Mesenchymal stem cell (in vitro differentiated cells and primary cell): Measurements from ENCODE around the gene FAM240A.

Experiments used
- DNase-seq: peaks from one replicate; pipeline ENCODE4 v3.0.0-alpha.2; 2013
- H2AFZ ChIP-seq: one replicate; pipeline ENCODE4 v1.6.1; 2013; ENCODE audit warnings: low read depth, mild to moderate bottlenecking, control low read depth, inconsistent platforms, low read length, moderate library complexity
- H2AK5ac ChIP-seq: 2 replicates; pipeline ENCODE4 v1.6.1; 2013; ENCODE audit warnings: low read length, moderate library complexity, mild to moderate bottlenecking, inconsistent platforms; ENCODE audit not compliant: severe bottlenecking
- H2BK120ac ChIP-seq: one replicate; pipeline ENCODE4 v1.6.1; 2013; ENCODE audit warnings: low read depth, mild to moderate bottlenecking, inconsistent platforms, low read length, moderate library complexity
- H2BK12ac ChIP-seq, 2 experiments: one replicate each; pipeline ENCODE4 v1.6.1; 2013; ENCODE audit warnings: inconsistent platforms in 2 of 2, low read length in 2 of 2, mild to moderate bottlenecking in 2 of 2, moderate library complexity in 2 of 2, control low read depth in 1 of 2
- H2BK15ac ChIP-seq: one replicate; pipeline ENCODE4 v1.6.1; 2013; ENCODE audit warnings: mild to moderate bottlenecking, low read depth, inconsistent platforms; ENCODE audit not compliant: poor library complexity, severe bottlenecking
- H2BK5ac ChIP-seq: 2 replicates; pipeline ENCODE4 v1.6.1; 2013; ENCODE audit warnings: low read depth, mild to moderate bottlenecking, low read length, control low read depth, inconsistent platforms; ENCODE audit not compliant: poor library complexity, severe bottlenecking
- H3K14ac ChIP-seq, 2 experiments: one replicate each; pipeline ENCODE4 v1.6.1; 2013; ENCODE audit warnings: inconsistent platforms in 2 of 2, low read length in 2 of 2, control low read depth in 1 of 2, mild to moderate bottlenecking in 1 of 2, moderate library complexity in 1 of 2
- H3K18ac ChIP-seq, 2 experiments: one replicate each; pipeline ENCODE4 v1.6.1; 2013; ENCODE audit warnings: inconsistent platforms in 2 of 2, low read length in 2 of 2, control low read depth in 1 of 2, low read depth in 1 of 2, mild to moderate bottlenecking in 1 of 2
- H3K23ac ChIP-seq, 2 experiments: one replicate each; pipeline ENCODE4 v1.6.1; 2013; ENCODE audit warnings: inconsistent platforms in 2 of 2, low read length in 2 of 2, mild to moderate bottlenecking in 2 of 2, moderate library complexity in 2 of 2, control low read depth in 1 of 2
- H3K27ac ChIP-seq: 2 replicates; pipeline ENCODE4 v1.5.1; 2013; ENCODE audit warnings: mild to moderate bottlenecking, moderate library complexity, low read length, control low read depth, inconsistent platforms; ENCODE audit not compliant: poor library complexity, severe bottlenecking
- H3K27me3 ChIP-seq, 2 experiments: 2 replicates each; pipeline versions ENCODE4 v1.6.1 to v1.7.0; 2013; ENCODE audit warnings: low read length in 2 of 2, mild to moderate bottlenecking in 2 of 2, moderate library complexity in 2 of 2, control low read depth in 1 of 2, inconsistent platforms in 1 of 2; ENCODE audit not compliant: control insufficient read depth in 1 of 2, insufficient read depth in 1 of 2
- H3K36me3 ChIP-seq, 2 experiments: 2 replicates each; pipeline versions ENCODE4 v1.6.1 to v1.7.0; 2013; ENCODE audit warnings: low read length in 2 of 2, control low read depth in 1 of 2, inconsistent platforms in 1 of 2, low read depth in 1 of 2, mild to moderate bottlenecking in 1 of 2; ENCODE audit not compliant: insufficient read depth in 2 of 2, control insufficient read depth in 1 of 2
- H3K4ac ChIP-seq, 2 experiments: one replicate each; pipeline ENCODE4 v1.6.1; 2013; ENCODE audit warnings: inconsistent platforms in 2 of 2, low read length in 2 of 2, mild to moderate bottlenecking in 2 of 2, moderate library complexity in 2 of 2, control low read depth in 1 of 2, low read depth in 1 of 2
- H3K4me1 ChIP-seq: 2 replicates; pipeline ENCODE4 v1.6.1; 2013; ENCODE audit warnings: low read depth, low read length, control low read depth; ENCODE audit not compliant: control insufficient read depth, insufficient read depth
- H3K4me2 ChIP-seq: 2 replicates; pipeline ENCODE4 v1.6.1; 2013; ENCODE audit warnings: low read length, mild to moderate bottlenecking, inconsistent platforms; ENCODE audit not compliant: poor library complexity, severe bottlenecking
- H3K4me3 ChIP-seq, 2 experiments: 2 replicates each; pipeline versions ENCODE4 v1.5.1 to v1.7.0; 2013; ENCODE audit warnings: low read length in 2 of 2, mild to moderate bottlenecking in 2 of 2, control low read depth in 1 of 2, low read depth in 1 of 2; ENCODE audit not compliant: insufficient read depth in 1 of 2
- H3K79me1 ChIP-seq: replicated peaks from 2 replicates; pipeline ENCODE4 v1.6.1; 2013; ENCODE audit warnings: mild to moderate bottlenecking, control low read depth, low read length, inconsistent platforms; ENCODE audit not compliant: poor library complexity, severe bottlenecking
- H3K9ac ChIP-seq: 2 replicates; pipeline ENCODE4 v1.7.0; 2013; ENCODE audit warnings: mild to moderate bottlenecking, low read length, moderate library complexity
- H3K9me3 ChIP-seq: 2 replicates; pipeline ENCODE4 v1.7.0; 2013; ENCODE audit warnings: mild to moderate bottlenecking, low read length; ENCODE audit not compliant: control insufficient read depth
- H4K8ac ChIP-seq: one replicate; pipeline ENCODE4 v1.6.1; 2013; ENCODE audit warnings: inconsistent platforms, mild to moderate bottlenecking, low read length, moderate library complexity
- H4K91ac ChIP-seq: one replicate; pipeline ENCODE4 v1.6.1; 2013; ENCODE audit warnings: mild to moderate bottlenecking, low read length, inconsistent platforms
- WGBS: methylation state at CpG from one replicate; pipeline ENCODE4 v1.1.7; 2013; ENCODE audit warnings: mixed read lengths; 5-methylcytosine and 5-hydroxymethylcytosine counted together

The FAM240A gene

DNA sequence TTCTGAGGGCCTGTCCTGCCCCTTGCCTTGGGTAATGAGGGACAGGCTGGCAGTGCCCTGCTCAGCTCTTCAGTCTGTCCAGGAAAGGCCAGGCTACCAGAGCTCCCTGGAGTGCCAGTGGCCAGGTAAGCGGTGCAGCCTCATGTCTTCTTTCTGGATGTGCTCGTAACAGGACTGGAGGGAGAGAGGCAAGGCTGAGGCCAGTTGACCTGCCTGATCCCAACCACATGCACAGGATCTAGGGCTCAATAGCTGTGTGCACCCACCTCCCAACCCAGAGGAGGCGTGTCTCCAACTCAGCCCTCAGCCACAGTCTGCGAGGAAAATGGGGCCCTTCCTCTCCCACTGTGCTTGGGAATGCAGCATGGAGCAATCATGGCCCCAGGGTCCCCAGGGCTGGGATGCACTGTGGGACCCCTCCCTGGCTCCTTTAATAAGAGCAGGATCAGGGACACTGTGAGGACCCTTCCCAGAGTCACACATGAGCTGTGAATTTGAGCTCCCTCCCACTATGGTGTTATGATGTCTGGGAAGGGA, 58.6 kb downstream of the FAM240A start:
- Histone ChIP-seq H3K18ac (no peak overlapping the region), H2BK15ac (no peak overlapping the region), H2AFZ (no peak overlapping the region), H4K91ac (no peak overlapping the region), H3K79me1 (no peaks in the 10 kb centered on the region), H3K4me3 (no peak overlapping the region), H3K27ac (no peak overlapping the region), H2BK5ac (no peak overlapping the region), H2AK5ac (no peak overlapping the region), H3K27me3 (peaks cover 10 to 26% of the 10 kb centered on the region in 2 experiments), H3K9ac (no peak overlapping the region), H3K4ac (no peak overlapping the region), H3K4me1 (peaks cover 2% of the 10 kb centered on the region), H2BK12ac (no peak overlapping the region), H3K14ac (no peak overlapping the region), H3K23ac (no peak overlapping the region), H4K8ac (no peak overlapping the region), H3K9me3 (no peaks in the 10 kb centered on the region), H3K4me2 (no peak overlapping the region), H2BK120ac (no peak overlapping the region), H3K36me3 (no peaks in the 10 kb centered on the region)
- DNase-seq = no peak
- WGBS = 96% methylated on average over 4 of the region's 4 CpGs

DNA sequence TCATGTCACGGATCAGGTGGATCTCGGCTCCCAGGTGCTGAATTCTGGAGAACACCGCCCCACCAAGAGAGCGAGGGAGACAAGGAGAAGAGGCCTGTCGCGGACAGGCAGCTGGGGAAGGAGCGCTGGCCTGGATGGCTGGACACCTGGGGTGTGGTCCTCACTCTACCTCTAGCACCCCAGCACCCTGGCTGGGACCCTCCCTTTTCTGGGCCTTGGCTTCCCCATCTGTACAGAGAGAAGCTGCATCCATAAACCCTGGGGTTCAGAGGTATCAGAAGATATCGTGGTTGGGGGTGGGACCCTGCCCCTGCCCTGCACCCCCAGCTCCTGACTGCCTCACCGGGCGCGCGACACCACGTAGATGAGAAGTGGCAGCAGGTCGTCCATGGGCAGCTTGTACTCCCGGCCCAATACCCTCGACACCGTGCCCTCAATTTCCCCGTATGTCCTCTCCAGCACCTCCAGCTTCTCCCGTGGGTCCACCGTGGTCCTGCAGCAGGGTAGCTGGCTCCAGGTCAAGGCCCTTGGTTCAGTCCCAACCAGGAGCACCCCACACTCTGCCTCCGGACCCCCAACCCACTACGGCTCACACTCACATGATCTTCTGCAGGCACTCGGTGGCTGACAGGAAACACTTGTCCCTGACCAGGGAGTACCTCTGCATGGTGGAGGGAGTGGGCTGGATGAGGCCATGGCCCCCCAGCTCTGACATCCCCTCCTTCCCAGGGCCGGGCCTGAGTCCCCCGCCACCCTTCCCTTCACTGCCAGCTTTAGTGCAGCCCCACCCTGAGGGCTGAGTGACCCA, 59.4 kb downstream of the FAM240A start:
- H2AFZ ChIP-seq = no peak overlapping the region
- no peak overlapping the region for H2BK15ac ChIP-seq
- no peak overlapping the region for H4K8ac ChIP-seq
- H2BK12ac ChIP-seq = no peak overlapping the region
- no peaks in the 10 kb centered on the region for H3K79me1 ChIP-seq
- no peak overlapping the region for H3K4me3 ChIP-seq
- peaks cover 4% of the 10 kb centered on the region for H3K4me1 ChIP-seq
- H3K36me3 ChIP-seq = no peaks in the 10 kb centered on the region
- H3K27ac ChIP-seq = no peak overlapping the region
- no peak overlapping the region for H2BK5ac ChIP-seq
- no peak overlapping the region for H3K14ac ChIP-seq
- H3K9ac ChIP-seq = no peak overlapping the region
- WGBS = 92% methylated on average over 22 of the region's 25 CpGs
- no peak overlapping the region for H3K18ac ChIP-seq
- DNase-seq = no peak
- H2AK5ac ChIP-seq = no peak overlapping the region
- no peak overlapping the region for H3K4ac ChIP-seq
- no peak overlapping the region for H3K4me2 ChIP-seq
- H4K91ac ChIP-seq = no peak overlapping the region
- no peak overlapping the region for H2BK120ac ChIP-seq
- H3K23ac ChIP-seq = no peak overlapping the region
- no peaks in the 10 kb centered on the region for H3K9me3 ChIP-seq
- H3K27me3 ChIP-seq = peaks cover 7 to 23% of the 10 kb centered on the region in 2 experiments

- no peak overlapping the region for H3K4me2 ChIP-seq
- H3K18ac ChIP-seq = no peak overlapping the region
- no peak overlapping the region for H2BK12ac ChIP-seq
- H4K8ac ChIP-seq = no peak overlapping the region
- H2BK120ac ChIP-seq = no peak overlapping the region
- H2AK5ac ChIP-seq = no peak overlapping the region
- no peaks in the 10 kb centered on the region for H3K79me1 ChIP-seq
- H3K27me3 ChIP-seq = peaks cover 11 to 23% of the 10 kb centered on the region in 2 experiments
- H3K27ac ChIP-seq = no peak overlapping the region
- H3K14ac ChIP-seq = no peak overlapping the region
- no peak overlapping the region for H3K23ac ChIP-seq
- no peaks in the 10 kb centered on the region for H3K36me3 ChIP-seq
- H3K9ac ChIP-seq = no peak overlapping the region
- H2AFZ ChIP-seq = no peak overlapping the region
- WGBS = 88% methylated on average over 6 of the region's 6 CpGs
- no peak for DNase-seq
- H4K91ac ChIP-seq = no peak overlapping the region
- H3K9me3 ChIP-seq = no peaks in the 10 kb centered on the region
- H3K4me1 ChIP-seq = peaks cover 4% of the 10 kb centered on the region
- H2BK5ac ChIP-seq = no peak overlapping the region
- no peak overlapping the region for H3K4me3 ChIP-seq
- no peak overlapping the region for H3K4ac ChIP-seq
- no peak overlapping the region for H2BK15ac ChIP-seq
Observed at GRCh38 chr3:46672349-46672695, 60.0 kb downstream of the FAM240A start.

DNA sequence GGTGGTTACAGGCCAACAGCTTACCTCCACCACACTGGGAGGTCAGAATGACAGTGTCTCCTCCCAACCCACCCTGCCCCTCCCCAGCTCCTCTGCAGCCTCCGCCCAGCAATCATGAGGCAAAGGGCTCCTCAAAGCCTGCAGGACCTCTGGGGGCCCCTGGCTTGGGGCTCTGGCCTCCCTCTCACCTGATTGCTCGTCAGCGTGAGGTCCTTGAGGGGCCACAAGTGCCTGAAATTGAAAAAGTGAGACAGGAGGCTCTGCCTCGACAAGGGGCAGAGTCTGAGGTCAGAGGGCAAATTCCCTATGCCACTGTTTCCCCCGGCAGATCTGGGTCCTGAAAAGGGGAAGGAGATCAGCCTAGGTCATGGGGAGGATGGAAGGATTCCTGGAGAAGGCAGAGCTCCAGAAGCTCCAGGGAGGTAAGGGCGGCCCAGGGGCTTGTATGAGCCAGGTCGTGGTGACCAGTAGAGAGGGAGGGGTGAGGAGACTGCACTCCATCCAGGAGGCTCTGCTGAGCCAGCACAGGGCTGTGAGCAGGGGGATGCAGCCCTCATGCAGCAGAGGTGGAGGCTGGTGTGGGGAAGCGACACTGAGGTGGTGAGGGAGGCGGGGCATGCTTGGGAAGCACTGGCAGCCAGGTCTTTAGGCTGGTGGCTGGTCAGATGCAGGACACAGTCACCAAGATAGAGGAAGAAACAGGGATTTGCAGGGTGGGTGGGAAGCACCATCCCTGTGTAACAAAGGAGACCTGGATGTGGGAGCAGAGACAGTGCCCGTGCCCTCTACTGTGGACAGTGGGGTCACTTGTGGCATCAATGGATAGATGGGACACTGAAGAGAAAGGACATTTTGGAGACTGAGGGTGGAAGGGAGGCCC, 61.1 kb downstream of the FAM240A start:
- H3K9ac ChIP-seq = no peak overlapping the region
- H3K36me3 ChIP-seq = no peaks in the 10 kb centered on the region
- H2BK12ac ChIP-seq = no peak overlapping the region
- WGBS = 81% methylated on average over 10 of the region's 10 CpGs
- no peak overlapping the region for H2AK5ac ChIP-seq
- H3K4me2 ChIP-seq = no peak overlapping the region
- H4K8ac ChIP-seq = no peak overlapping the region
- H3K79me1 ChIP-seq = no peaks in the 10 kb centered on the region
- H2BK5ac ChIP-seq = no peak overlapping the region
- H2BK120ac ChIP-seq = no peak overlapping the region
- no peak overlapping the region for H3K23ac ChIP-seq
- no peak for DNase-seq
- H4K91ac ChIP-seq = no peak overlapping the region
- H3K27me3 ChIP-seq = peaks cover 14 to 18% of the 10 kb centered on the region in 2 experiments
- H3K18ac ChIP-seq = no peak overlapping the region
- H3K4ac ChIP-seq = no peak overlapping the region
- H3K4me1 ChIP-seq = peaks cover 4% of the 10 kb centered on the region
- H3K4me3 ChIP-seq = no peak overlapping the region
- H2BK15ac ChIP-seq = no peak overlapping the region
- peak overlapping the region in 1 of 2 experiments; percentile 53 for H3K14ac ChIP-seq
- no peak overlapping the region for H2AFZ ChIP-seq
- no peak overlapping the region for H3K27ac ChIP-seq
- no peaks in the 10 kb centered on the region for H3K9me3 ChIP-seq
